DND-41 (cell line): ENCODE results near the gene PLA2G4E.

Source experiments
- ATAC-seq: fragments of 200-7000 bp; cut with Tn5 transposase; 3 replicates; pipeline ENCODE4 v1.9.1; 2021; ENCODE audit warnings: low read depth; ENCODE audit not compliant: insufficient read depth
- DNase-seq: peaks from one replicate; pipeline ENCODE4 v3.0.0-alpha.2; 2020
- H2AFZ ChIP-seq: 2 replicates; pipeline ENCODE4 v1.6.0; 2012; ENCODE audit warnings: low read depth, low read length
- H3K27ac ChIP-seq: 2 replicates; pipeline ENCODE4 v1.5.1; 2012; ENCODE audit warnings: low read length, inconsistent platforms
- H3K27me3 ChIP-seq: fragments of 200-600 bp; sonication (generic); 2 replicates; pipeline ENCODE4 v1.6.0; 2012; ENCODE audit warnings: low read length, mild to moderate bottlenecking, inconsistent platforms; ENCODE audit not compliant: insufficient read depth, poor library complexity
- H3K36me3 ChIP-seq: 2 replicates; pipeline ENCODE4 v1.5.1; 2012; ENCODE audit warnings: low read length, inconsistent platforms; ENCODE audit not compliant: insufficient read depth
- H3K4me1 ChIP-seq: 2 replicates; pipeline ENCODE4 v1.5.1; 2012; ENCODE audit warnings: mild to moderate bottlenecking, low read length; ENCODE audit not compliant: insufficient read depth
- H3K4me2 ChIP-seq: 2 replicates; pipeline ENCODE4 v1.6.0; 2012; ENCODE audit warnings: mild to moderate bottlenecking, moderate library complexity, low read length, inconsistent platforms; ENCODE audit not compliant: insufficient read depth
- H3K4me3 ChIP-seq, 2 experiments: fragments of 200-600 bp in 1 of 2; shearing (Covaris generic) in 1 of 2; 2 replicates each; pipeline ENCODE4 v1.5.1; 2012 to 2016; ENCODE audit warnings: inconsistent platforms in 2 of 2, low read length in 2 of 2, mild to moderate bottlenecking in 2 of 2, low read depth in 1 of 2, moderate library complexity in 1 of 2
- H3K79me2 ChIP-seq: 2 replicates; pipeline ENCODE4 v1.6.0; 2012; ENCODE audit warnings: low read length, inconsistent platforms; ENCODE audit not compliant: insufficient read depth
- H3K9ac ChIP-seq: 2 replicates; pipeline ENCODE4 v1.6.0; 2012; ENCODE audit warnings: low read depth, mild to moderate bottlenecking, inconsistent platforms, low read length, moderate library complexity
- H3K9me3 ChIP-seq: 2 replicates; pipeline ENCODE4 v1.5.1; 2012; ENCODE audit warnings: low read length, moderate library complexity, mild to moderate bottlenecking, inconsistent platforms; ENCODE audit not compliant: insufficient read depth, severe bottlenecking
- H4K20me1 ChIP-seq: 2 replicates; pipeline ENCODE4 v1.6.0; 2012; ENCODE audit warnings: low read length; ENCODE audit not compliant: insufficient read depth
- EZH2 ChIP-seq: IDR thresholded peaks from 3 replicates; pipeline ENCODE4 v1.6.1; 2012; ENCODE audit warnings: borderline replicate concordance, low read depth, mild to moderate bottlenecking, moderate library complexity, low read length, inconsistent platforms; ENCODE audit not compliant: severe bottlenecking
- TF ChIP-seq, protein P1 (sequence below): IDR thresholded peaks from 2 replicates; pipeline ENCODE4 v1.5.1; 2012; ENCODE audit warnings: borderline replicate concordance, low read length, moderate library complexity, mild to moderate bottlenecking; ENCODE audit not compliant: poor library complexity, severe bottlenecking; ENCODE audit errors: extremely low read depth

The PLA2G4E gene

DNA sequence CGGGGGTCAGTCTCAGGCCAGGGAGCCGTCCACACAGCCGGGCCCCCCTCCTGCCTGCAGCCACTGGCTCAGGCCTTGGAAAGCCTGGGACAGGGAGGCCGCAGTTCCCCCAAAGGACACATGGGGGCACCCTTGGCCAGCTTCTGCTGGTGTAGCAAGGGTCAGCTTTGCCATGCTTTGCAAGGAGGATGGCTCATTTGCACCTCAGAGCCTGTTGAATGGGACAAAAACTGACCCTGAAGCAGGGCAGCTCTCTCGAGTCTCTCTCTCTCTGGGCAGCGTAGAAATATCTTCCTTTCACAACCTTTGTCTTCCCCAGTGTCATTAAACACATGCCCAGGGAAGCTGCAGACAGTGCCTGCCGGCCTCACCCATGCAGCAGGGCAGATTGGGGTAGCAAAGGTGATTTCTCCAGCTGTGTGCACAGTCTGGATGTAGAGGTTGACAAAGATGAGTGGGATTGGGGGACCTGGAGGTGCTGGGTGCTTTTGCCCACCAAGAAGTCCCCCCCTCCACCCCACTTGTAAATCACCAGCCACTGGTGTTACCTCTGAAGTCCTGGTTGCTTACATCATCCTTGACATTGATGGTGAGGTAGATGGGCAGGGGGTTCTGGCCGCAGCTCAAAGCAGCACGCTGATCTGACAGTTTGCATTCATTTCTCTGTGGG is 31.1 kb downstream of the PLA2G4E start:
- H3K4me1 ChIP-seq: no peaks in the 10 kb centered on the region
- DNase-seq (peak; percentile 77), ATAC-seq (peak; percentile 94)
- no peak overlapping the region for H3K27ac ChIP-seq
- no peaks in the 10 kb centered on the region for H4K20me1 ChIP-seq
- no peak for TF ChIP-seq EZH2
- TF ChIP-seq, protein P1, sequence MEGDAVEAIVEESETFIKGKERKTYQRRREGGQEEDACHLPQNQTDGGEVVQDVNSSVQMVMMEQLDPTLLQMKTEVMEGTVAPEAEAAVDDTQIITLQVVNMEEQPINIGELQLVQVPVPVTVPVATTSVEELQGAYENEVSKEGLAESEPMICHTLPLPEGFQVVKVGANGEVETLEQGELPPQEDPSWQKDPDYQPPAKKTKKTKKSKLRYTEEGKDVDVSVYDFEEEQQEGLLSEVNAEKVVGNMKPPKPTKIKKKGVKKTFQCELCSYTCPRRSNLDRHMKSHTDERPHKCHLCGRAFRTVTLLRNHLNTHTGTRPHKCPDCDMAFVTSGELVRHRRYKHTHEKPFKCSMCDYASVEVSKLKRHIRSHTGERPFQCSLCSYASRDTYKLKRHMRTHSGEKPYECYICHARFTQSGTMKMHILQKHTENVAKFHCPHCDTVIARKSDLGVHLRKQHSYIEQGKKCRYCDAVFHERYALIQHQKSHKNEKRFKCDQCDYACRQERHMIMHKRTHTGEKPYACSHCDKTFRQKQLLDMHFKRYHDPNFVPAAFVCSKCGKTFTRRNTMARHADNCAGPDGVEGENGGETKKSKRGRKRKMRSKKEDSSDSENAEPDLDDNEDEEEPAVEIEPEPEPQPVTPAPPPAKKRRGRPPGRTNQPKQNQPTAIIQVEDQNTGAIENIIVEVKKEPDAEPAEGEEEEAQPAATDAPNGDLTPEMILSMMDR: peak; percentile 96
- H2AFZ ChIP-seq: no peak overlapping the region
- no peak overlapping the region for H3K4me3 ChIP-seq
- H3K36me3 ChIP-seq: no peaks in the 10 kb centered on the region
- H3K4me2 ChIP-seq: no peak overlapping the region
- no peaks in the 10 kb centered on the region for H3K79me2 ChIP-seq
- H3K9me3 ChIP-seq: no peaks in the 10 kb centered on the region
- H3K27me3 ChIP-seq: no peaks in the 10 kb centered on the region
- H3K9ac ChIP-seq: no peak overlapping the region

DNA sequence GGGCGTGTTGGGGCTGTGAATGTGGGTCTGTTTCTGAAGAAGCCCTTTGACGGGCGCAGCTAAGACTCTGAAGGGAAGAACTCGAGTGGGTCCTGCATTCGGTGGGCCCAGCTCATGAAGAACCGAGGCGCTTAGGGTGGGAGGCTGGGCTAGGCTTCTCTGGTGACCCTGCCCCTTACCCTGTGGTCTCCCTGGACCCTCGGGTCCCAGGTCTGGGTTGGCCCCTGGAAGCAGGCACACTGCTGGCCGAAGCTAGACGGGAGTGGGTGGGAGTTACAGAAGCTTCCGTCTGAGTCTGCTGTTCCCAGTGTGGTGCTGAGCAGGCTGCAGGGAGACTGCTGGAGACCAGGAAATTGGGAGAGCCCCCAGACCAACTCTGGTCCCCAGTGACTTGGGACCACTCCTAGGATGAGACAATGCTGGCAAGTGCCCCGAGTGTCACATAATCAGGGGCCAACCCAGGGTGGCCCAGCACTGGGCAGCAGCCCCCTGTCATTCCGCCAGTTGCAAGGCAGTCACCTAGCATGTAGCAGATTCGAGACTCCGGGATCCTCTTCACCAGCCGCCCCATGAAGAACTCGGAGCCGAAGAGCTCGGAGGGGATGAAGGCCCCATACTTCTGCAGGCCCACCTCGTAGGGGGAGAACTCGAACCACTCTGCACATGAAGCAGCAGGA is 31.8 kb downstream of the PLA2G4E start:
- H3K4me3 ChIP-seq: no peak overlapping the region
- ATAC-seq (0 out of 3 replicates have a peak, but pooled peaks have one; percentile 11), DNase-seq (no peak)
- TF ChIP-seq, protein P1: no peak
- no peak for TF ChIP-seq EZH2
- no peaks in the 10 kb centered on the region for H3K4me1 ChIP-seq
- H3K9me3 ChIP-seq: no peaks in the 10 kb centered on the region
- H3K9ac ChIP-seq: no peak overlapping the region
- H3K36me3 ChIP-seq: no peaks in the 10 kb centered on the region
- no peaks in the 10 kb centered on the region for H3K79me2 ChIP-seq
- H3K27ac ChIP-seq: no peak overlapping the region
- H3K27me3 ChIP-seq: no peaks in the 10 kb centered on the region
- no peak overlapping the region for H2AFZ ChIP-seq
- H3K4me2 ChIP-seq: no peak overlapping the region
- no peaks in the 10 kb centered on the region for H4K20me1 ChIP-seq

DNA sequence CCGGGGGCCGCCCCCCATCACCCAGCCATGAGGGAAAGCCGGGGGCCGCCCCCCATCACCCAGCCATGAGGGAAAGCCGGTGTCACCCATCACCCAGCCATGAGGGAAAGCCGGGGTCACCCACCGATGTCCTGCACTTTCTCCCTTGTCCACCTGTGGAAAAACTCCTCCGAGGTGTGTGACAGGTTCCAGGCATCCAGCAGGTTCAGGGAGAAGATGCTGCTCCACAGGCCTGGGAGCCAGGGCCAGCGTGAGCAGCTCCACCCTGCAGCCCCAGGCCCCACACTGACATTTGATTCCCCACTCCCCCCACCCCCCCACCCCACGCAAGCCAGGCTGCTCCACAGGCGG is 32.9 kb downstream of the PLA2G4E start:
- no peak for ATAC-seq
- H3K9ac ChIP-seq: no peak overlapping the region
- no peaks in the 10 kb centered on the region for H3K27me3 ChIP-seq
- H2AFZ ChIP-seq: no peak overlapping the region
- H3K4me1 ChIP-seq: no peaks in the 10 kb centered on the region
- no peak overlapping the region for H3K27ac ChIP-seq
- DNase-seq: no peak
- no peak overlapping the region for H3K4me3 ChIP-seq
- H4K20me1 ChIP-seq: no peaks in the 10 kb centered on the region
- no peaks in the 10 kb centered on the region for H3K36me3 ChIP-seq
- TF ChIP-seq EZH2: no peak
- TF ChIP-seq, protein P1: no peak
- H3K9me3 ChIP-seq: no peaks in the 10 kb centered on the region
- no peak overlapping the region for H3K4me2 ChIP-seq
- H3K79me2 ChIP-seq: no peaks in the 10 kb centered on the region
